Stimulated activated CD4-positive, alpha-beta T cell treated with anti-CD3 and anti-CD28 coated beads, Interleukin-2, amount 100 ng/mL, for 24 hours (primary cell): Measurements from ENCODE around the gene C12orf57.

ENCODE experiments used
- DNase-seq, 2 donors: peaks; one replicate each; pipeline ENCODE4 v3.0.0-alpha.2; 2020

C12orf57 gene

GRCh38 chr12:6965714-6966113 is 21.9 kb downstream of the C12orf57 start:
- DNase-seq: no peak

DNA sequence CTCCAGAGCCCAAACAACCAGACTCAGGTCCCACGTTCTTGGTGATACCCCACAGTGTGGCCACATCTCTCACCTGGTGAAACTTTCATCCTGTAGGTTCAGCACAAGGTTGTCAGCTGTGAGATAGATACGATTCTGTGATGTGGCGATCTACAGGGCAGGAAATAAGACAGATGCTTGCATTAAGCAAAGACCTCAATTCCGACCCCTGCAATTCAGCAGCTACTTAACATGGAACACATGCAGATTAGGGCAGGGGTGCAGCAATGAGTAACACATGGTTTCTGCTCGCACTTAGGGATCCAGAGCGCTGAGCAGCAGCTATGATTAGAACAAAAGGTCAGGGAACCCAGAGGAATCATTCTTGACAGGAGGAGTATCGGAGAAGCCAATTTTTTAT is 22.5 kb downstream of the C12orf57 start:
- no peak for DNase-seq

- DNase-seq: no peak
Measured at GRCh38 chr12:6967651-6968100, 23.9 kb downstream of the C12orf57 start.

DNA sequence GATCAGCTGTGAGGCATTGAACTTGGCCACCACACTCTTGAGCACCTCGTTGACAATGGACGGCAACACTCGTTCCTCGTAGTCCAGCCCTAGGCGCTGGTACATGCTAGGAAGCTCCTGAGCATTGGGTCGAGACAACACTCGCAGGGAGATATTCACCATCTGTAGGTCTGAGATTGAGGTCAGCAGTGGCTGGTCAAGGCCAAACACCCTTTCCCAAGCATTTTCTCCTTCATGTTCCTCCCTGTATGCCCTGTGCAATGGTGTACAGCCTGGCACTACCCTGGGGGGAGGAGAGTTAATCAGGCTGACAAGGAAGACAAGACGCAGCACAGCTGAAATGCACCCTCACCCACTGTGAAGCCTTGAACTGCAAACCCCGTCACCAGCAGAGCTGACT is 24.6 kb downstream of the C12orf57 start:
- DNase-seq: no peak

GRCh38 chr12:6970096-6970527 is 26.3 kb downstream of the C12orf57 start:
- peak in 1 of 2 donors; percentile 44 for DNase-seq

DNA sequence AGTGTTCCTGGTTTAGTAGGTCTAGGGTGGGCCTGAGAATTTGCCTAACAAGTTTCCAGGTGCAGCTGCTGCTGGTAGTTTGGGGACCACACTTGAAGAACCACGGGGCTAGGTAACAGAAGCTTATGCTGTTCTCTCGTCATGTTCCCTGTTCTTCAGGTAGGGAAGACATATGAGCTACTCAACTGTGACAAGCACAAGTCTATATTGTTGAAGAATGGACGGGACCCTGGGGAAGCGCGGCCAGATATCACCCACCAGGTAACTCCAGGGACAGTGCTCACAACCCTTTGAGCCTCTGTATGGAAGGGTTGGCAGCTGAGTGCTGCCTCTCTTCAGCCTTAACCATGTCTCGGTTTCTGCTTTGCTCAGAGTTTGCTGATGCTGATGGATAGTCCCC is 30.4 kb downstream of the C12orf57 start:
- no peak for DNase-seq

- DNase-seq: no peak
Measured at GRCh38 chr12:6975297-6976032, 31.6 kb downstream of the C12orf57 start.

GRCh38 chr12:6977653-6978052 is 33.8 kb downstream of the C12orf57 start:
- DNase-seq: no peak

DNA sequence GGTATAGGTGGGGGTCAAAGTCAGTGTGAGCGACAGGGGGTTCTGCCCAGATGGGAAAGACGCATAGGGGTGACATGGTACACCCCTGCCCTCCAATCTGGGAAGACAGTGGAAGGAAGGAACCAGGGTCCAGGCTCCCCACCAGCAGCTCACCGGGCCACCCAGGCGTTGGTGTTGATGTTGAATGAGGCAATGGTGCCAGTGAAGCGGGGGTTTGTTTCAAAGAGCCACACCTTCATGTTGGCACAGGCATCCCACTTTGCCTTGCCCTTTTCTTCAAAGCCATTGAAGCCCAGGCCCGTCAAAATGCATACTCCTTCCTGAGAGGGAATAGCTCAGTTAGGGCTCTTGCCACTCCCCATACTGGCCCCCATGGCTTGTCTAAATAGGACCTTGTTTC is 34.4 kb downstream of the C12orf57 start:
- DNase-seq: no peak

DNA sequence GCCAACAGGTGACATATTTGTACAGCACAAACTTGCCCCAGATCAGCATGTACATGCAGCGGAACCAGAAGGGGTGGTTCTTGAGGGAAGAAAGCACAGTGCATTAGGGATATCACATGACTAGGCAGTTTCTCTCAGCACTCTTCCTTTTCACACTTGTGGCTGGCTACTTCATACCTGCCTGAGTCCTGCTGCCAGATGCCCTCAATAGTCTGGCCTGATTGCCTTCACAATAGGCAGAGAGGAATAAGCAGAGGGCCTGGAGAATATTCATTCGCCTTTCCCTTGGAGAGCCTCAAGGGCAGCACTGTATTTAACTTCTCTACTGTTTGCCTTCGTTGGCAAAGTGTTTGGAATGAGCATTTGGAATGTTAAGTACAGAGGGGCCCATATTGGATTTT is 34.8 kb downstream of the C12orf57 start:
- DNase-seq: no peak

DNA sequence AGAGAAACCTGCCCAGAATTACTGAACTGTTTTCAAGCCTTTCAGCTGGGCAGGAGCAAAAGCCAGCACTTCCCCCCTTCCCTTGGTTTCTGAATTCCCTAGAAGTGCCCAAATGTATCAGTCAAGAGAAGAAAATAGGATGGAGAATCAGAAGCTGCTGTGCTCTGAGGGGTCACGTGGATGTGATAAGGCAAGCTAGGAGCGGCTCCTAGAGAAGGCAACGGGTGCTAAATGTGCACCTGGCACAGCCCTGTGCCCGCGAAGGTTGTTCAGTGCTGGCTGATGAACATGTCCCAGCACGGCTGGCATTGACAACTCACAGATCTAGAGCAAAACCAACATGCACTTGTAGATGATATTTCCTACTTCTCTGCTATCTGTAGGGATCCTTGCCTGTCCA is 35.2 kb downstream of the C12orf57 start:
- DNase-seq: no peak

GRCh38 chr12:6979453-6979852 is 35.6 kb downstream of the C12orf57 start:
- no peak for DNase-seq

- DNase-seq: no peak
Measured at GRCh38 chr12:6980075-6980474, 36.3 kb downstream of the C12orf57 start.

DNA sequence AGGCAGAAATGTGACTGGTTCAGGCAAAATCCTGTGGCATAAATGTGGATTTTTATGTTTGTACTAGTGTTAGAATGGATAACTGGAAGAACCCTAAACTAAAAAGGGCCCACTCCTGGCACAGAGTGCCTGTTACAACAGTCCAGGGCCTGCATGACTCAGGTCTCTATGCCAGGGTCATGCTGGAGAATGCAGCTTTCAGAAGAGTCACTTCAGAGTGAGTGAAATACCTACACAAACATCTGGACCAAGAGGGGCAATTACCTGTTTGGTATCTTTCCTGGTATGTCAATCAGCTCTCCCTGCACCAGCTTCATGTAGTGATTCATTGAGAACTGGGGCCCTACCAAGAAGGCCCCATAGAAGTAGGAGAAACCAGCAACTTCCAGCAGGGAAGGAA is 36.9 kb downstream of the C12orf57 start:
- DNase-seq: no peak

GRCh38 chr12:6981152-6982052 is 37.6 kb downstream of the C12orf57 start:
- no peak for DNase-seq

GRCh38 chr12:6982532-6982931 is 38.7 kb downstream of the C12orf57 start:
- no peak for DNase-seq

DNA sequence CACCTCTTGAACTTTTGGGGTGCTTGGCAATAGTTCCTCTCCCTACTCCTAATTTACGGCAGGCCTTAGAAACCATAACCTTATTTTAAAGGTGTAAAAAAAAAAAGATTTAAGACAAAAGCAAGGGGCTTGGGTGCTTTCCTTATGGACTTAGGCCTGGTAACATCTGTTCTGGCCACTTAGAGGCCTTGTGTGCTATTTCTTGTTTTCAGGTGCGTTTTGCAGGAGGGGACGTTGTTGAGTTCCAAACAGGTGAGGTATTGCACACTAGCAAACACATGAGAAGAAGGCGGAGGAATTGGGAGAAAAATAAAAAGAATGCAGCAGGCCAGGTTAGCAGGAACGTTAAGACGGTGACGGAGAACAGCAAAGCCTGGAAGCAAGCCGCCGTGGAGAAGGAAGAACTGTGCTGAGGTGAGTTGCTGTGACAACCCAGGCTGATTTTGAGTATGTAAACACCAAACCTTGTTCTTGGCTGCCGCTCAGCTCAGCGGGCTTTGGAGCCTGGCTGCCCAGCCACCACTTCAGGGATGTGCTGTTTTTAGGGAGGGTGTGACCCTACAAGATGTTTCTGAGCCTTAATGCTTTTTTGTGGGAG is 44.2 kb downstream of the C12orf57 start:
- DNase-seq: no peak
